Measurements from ENCODE around the gene TSR1.

The TSR1 gene

GRCh38 chr17:2383628-2384167, 47.4 kb upstream of the TSR1 start:
- Histone ChIP-seq H2AFZ (ENCODE audit: low read depth, low read length) (no peak overlapping the region), H3K4me3 (ENCODE audit: low read depth in 1 of 2, low read length in 2 of 2) (no peak overlapping the region), H3K27ac (ENCODE audit: low read length) (no peak overlapping the region), H3K36me3 (ENCODE audit: insufficient read depth, low read length) (peaks cover 53% of the 10 kb centered on the region), H3K4me2 (ENCODE audit: insufficient read depth, low read length) (no peak overlapping the region), H4K20me1 (ENCODE audit: insufficient read depth, low read length) (peaks cover 16% of the 10 kb centered on the region; the same call in 1 of the 2 replicates), H3K9ac (ENCODE audit: low read depth, low read length) (no peak overlapping the region), H3K4me1 (ENCODE audit: insufficient read depth, low read length) (peaks cover 6% of the 10 kb centered on the region), H3K9me3 (ENCODE audit: insufficient read depth, low read length, severe bottlenecking) (no peaks in the 10 kb centered on the region), H3K79me2 (ENCODE audit: insufficient read depth, low read length) (0 out of 2 replicates have a peak, but pooled peaks cover 4% of the 10 kb centered on the region), H3K27me3 (ENCODE audit: insufficient read depth, low read length, poor library complexity) (no peaks in the 10 kb centered on the region)
- TF ChIP-seq EZH2 (IDR thresholded peaks at IDR 0.05; ENCODE audit: borderline replicate concordance, low read depth, low read length, severe bottlenecking): no peak
- TF ChIP-seq, protein P1, sequence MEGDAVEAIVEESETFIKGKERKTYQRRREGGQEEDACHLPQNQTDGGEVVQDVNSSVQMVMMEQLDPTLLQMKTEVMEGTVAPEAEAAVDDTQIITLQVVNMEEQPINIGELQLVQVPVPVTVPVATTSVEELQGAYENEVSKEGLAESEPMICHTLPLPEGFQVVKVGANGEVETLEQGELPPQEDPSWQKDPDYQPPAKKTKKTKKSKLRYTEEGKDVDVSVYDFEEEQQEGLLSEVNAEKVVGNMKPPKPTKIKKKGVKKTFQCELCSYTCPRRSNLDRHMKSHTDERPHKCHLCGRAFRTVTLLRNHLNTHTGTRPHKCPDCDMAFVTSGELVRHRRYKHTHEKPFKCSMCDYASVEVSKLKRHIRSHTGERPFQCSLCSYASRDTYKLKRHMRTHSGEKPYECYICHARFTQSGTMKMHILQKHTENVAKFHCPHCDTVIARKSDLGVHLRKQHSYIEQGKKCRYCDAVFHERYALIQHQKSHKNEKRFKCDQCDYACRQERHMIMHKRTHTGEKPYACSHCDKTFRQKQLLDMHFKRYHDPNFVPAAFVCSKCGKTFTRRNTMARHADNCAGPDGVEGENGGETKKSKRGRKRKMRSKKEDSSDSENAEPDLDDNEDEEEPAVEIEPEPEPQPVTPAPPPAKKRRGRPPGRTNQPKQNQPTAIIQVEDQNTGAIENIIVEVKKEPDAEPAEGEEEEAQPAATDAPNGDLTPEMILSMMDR (IDR thresholded peaks at IDR 0.05; ENCODE audit: borderline replicate concordance, extremely low read depth, low read length, poor library complexity, severe bottlenecking): no peak
- no peak for ATAC-seq (ENCODE audit: insufficient read depth, low read depth)
- no peak for DNase-seq

DNA sequence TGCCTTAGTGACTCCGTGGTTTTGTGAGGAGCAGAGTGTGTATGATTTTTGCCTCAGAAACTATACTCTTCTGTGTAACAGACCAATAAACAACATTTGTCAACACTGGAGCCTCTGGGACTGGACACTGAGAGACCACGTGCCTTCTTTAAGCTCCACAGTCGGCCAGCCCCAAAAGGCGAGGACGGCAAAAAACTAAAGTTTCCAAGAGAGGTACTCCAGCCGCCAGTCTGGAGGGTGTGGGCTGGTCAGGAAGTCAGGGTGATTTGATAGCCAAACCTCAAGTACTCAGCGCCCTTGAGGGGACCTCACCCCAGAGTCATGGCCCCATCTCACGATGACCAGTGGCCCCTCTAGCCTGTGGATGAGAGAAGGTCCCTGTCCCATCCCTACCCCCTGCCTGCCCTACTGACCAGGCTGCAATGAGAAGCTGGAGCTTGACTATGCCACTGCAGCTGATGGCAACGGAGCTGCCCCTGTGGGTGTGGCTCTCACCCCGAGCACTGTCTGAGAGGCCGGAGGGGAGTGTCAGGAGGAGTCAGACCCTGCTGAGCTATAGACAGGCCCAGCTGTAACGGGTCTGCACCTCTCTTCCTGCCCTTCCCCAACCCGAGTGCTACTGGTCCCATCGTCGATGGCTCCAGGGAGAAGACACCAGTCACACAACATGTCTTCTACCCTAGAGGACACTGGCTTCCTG, 44.8 kb upstream of the TSR1 start:
- Histone ChIP-seq H3K4me3 (ENCODE audit: low read depth in 1 of 2, low read length in 2 of 2) (no peak overlapping the region), H3K4me1 (ENCODE audit: insufficient read depth, low read length) (peaks cover 6% of the 10 kb centered on the region), H3K9ac (ENCODE audit: low read depth, low read length) (no peak overlapping the region), H4K20me1 (ENCODE audit: insufficient read depth, low read length) (peaks cover 10% of the 10 kb centered on the region; the same call in 1 of the 2 replicates), H3K27me3 (ENCODE audit: insufficient read depth, low read length, poor library complexity) (no peaks in the 10 kb centered on the region), H3K36me3 (ENCODE audit: insufficient read depth, low read length) (peaks cover 53% of the 10 kb centered on the region), H3K9me3 (ENCODE audit: insufficient read depth, low read length, severe bottlenecking) (no peaks in the 10 kb centered on the region), H2AFZ (ENCODE audit: low read depth, low read length) (no peak overlapping the region), H3K4me2 (ENCODE audit: insufficient read depth, low read length) (no peak overlapping the region), H3K27ac (ENCODE audit: low read length) (no peak overlapping the region), H3K79me2 (ENCODE audit: insufficient read depth, low read length) (no peaks in the 10 kb centered on the region)
- DNase-seq: no peak
- TF ChIP-seq, protein P1 (IDR thresholded peaks at IDR 0.05; ENCODE audit: borderline replicate concordance, extremely low read depth, low read length, poor library complexity, severe bottlenecking): no peak
- no peak for TF ChIP-seq EZH2 (IDR thresholded peaks at IDR 0.05; ENCODE audit: borderline replicate concordance, low read depth, low read length, severe bottlenecking)
- ATAC-seq (ENCODE audit: insufficient read depth, low read depth): no peak

DNA sequence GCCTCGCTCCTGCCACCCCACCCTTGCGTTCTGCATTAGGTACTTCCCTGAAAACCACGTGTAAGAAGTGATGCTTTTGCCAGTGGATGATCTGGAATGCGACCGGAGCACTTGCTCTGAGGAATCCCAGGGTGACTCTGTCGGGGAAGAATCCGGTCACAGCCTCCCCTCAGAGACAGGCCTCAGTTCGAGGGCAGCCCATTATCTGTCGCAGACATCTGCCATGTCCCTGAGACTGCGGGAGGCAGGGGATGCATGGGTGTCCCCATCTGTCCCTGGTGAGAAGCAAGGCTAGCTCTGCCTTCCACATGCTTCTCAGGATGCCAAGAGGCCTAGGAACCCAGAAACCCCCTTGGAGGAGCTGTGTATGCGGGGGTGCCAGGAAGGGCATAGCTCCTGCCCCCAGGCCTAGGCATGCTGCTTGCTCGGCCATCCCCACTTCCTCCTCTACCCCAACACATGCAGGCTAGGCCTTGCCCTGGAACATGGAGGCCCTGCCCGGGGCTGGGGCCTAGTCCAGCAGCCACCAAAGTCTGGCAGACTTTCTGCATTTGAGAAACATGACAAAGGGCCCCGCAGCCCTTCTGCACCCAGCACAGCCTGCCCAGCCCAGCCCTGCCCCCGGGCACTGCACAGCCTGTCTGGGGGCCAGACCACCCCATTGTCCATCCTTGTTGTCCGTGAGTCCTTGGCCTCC, 44.1 kb upstream of the TSR1 start:
- no peak overlapping the region for H2AFZ ChIP-seq (ENCODE audit: low read depth, low read length)
- H4K20me1 ChIP-seq (ENCODE audit: insufficient read depth, low read length): peaks cover 8% of the 10 kb centered on the region; the same call in 1 of the 2 replicates
- H3K27ac ChIP-seq (ENCODE audit: low read length): no peak overlapping the region
- H3K4me3 ChIP-seq (ENCODE audit: low read depth in 1 of 2, low read length in 2 of 2): no peak overlapping the region
- TF ChIP-seq EZH2 (IDR thresholded peaks at IDR 0.05; ENCODE audit: borderline replicate concordance, low read depth, low read length, severe bottlenecking): no peak
- TF ChIP-seq, protein P1 (IDR thresholded peaks at IDR 0.05; ENCODE audit: borderline replicate concordance, extremely low read depth, low read length, poor library complexity, severe bottlenecking): no peak
- no peaks in the 10 kb centered on the region for H3K27me3 ChIP-seq (ENCODE audit: insufficient read depth, low read length, poor library complexity)
- H3K4me1 ChIP-seq (ENCODE audit: insufficient read depth, low read length): peaks cover 6% of the 10 kb centered on the region
- no peak overlapping the region for H3K9ac ChIP-seq (ENCODE audit: low read depth, low read length)
- H3K4me2 ChIP-seq (ENCODE audit: insufficient read depth, low read length): no peak overlapping the region
- H3K79me2 ChIP-seq (ENCODE audit: insufficient read depth, low read length): no peaks in the 10 kb centered on the region
- ATAC-seq (ENCODE audit: insufficient read depth, low read depth) (no peak), DNase-seq (no peak)
- H3K36me3 ChIP-seq (ENCODE audit: insufficient read depth, low read length): peaks cover 54% of the 10 kb centered on the region
- H3K9me3 ChIP-seq (ENCODE audit: insufficient read depth, low read length, severe bottlenecking): no peaks in the 10 kb centered on the region

Measured in DND-41 (cell line).